ENCODE measurements around the gene C9orf152. TPM values are rescaled to one million over a fixed set of nuclear protein-coding genes. Genes with fewer than 3 reads are reported as not detected.

The C9orf152 gene
- total and polyA plus RNA-seq, 2 of the 13 experiments (the other 11 are each of a cell fraction or from before 2014, with no cell fraction given): 0.24 to 0.48 TPM

DNA sequence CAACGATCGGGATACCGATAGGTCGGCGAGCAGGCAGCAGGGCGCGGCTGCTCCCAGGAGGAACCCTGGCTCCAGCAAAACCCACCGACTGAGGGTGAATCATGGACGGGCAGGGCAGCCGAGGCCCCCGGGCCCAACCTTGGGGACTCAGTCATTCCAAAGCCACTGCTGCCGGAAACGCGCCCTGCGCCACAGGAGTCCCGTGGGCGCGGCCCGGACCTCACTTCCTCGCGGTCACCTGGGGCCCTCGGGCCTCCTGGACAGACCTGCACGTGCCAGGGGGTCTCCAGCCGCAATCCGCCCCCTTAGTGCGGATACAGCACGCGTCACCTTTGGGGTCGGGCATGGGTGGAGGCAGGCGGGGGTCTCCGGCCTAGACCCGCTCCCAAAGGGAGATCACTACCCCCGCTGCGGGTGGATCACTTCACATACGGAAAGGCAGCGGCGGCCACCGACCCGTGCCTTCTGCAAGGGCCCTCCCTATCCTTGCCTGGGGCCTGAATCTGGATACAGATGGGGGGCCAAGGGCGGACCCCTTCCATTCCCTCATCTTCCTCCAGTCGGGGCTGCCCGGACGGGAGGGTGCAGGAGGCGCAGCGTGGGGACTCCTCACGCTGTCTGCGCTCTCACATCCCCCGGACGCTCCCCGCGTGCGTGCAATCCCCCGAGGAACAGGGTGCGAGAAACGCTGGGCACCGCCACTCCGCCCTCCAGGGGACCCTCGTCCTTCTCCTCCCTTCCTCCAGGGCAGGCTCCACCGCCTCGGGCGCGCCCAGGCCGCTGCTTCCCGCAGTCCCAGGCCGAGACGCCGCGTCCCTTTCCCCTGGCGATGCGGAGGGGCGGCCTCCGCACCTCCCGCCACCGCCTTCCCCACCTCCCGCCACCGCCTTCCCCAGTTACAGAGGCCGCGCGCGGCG, 47.8 kb upstream of the C9orf152 start (continued):
- no peak for TF ChIP-seq KLF11 (CRISPR knock-in tag; IDR thresholded peaks at IDR 0.05)
- TF ChIP-seq, protein P1, sequence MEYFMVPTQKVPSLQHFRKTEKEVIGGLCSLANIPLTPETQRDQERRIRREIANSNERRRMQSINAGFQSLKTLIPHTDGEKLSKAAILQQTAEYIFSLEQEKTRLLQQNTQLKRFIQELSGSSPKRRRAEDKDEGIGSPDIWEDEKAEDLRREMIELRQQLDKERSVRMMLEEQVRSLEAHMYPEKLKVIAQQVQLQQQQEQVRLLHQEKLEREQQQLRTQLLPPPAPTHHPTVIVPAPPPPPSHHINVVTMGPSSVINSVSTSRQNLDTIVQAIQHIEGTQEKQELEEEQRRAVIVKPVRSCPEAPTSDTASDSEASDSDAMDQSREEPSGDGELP (IDR thresholded peaks at IDR 0.05; ENCODE audit: borderline replicate concordance, low read depth): peak; percentile 18; the same call in 1 of the 2 replicates
- TF ChIP-seq NCOA5 (CRISPR knock-in tag; IDR thresholded peaks at IDR 0.05): no peak
- TF ChIP-seq ETV5 (CRISPR knock-in tag; IDR thresholded peaks at IDR 0.05; ENCODE audit: borderline replicate concordance): peak; percentile 47; the same call in 1 of the 2 replicates
- peak; percentile 45 for TF ChIP-seq ZNF607 (CRISPR knock-in tag; IDR thresholded peaks at IDR 0.05; ENCODE audit: borderline replicate concordance)
- TF ChIP-seq ZBTB38 (CRISPR knock-in tag; IDR thresholded peaks at IDR 0.05): no peak
- TF ChIP-seq, protein P2, sequence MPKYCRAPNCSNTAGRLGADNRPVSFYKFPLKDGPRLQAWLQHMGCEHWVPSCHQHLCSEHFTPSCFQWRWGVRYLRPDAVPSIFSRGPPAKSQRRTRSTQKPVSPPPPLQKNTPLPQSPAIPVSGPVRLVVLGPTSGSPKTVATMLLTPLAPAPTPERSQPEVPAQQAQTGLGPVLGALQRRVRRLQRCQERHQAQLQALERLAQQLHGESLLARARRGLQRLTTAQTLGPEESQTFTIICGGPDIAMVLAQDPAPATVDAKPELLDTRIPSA (CRISPR knock-in tag; IDR thresholded peaks at IDR 0.05; ENCODE audit: borderline replicate concordance): 0 out of 2 replicates have a peak, but pooled peaks have one; percentile 73
- TF ChIP-seq GABPA (IDR thresholded peaks at IDR 0.05; ENCODE audit: low read depth, low read length): peak; percentile 56; the same call in 1 of the 2 replicates
- peak; percentile 77 for TF ChIP-seq GABPA (CRISPR knock-in tag; IDR thresholded peaks at IDR 0.05; ENCODE audit: low read depth)
- TF ChIP-seq, protein P3, sequence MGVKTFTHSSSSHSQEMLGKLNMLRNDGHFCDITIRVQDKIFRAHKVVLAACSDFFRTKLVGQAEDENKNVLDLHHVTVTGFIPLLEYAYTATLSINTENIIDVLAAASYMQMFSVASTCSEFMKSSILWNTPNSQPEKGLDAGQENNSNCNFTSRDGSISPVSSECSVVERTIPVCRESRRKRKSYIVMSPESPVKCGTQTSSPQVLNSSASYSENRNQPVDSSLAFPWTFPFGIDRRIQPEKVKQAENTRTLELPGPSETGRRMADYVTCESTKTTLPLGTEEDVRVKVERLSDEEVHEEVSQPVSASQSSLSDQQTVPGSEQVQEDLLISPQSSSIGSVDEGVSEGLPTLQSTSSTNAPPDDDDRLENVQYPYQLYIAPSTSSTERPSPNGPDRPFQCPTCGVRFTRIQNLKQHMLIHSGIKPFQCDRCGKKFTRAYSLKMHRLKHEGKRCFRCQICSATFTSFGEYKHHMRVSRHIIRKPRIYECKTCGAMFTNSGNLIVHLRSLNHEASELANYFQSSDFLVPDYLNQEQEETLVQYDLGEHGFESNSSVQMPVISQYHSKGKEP (CRISPR knock-in tag; IDR thresholded peaks at IDR 0.05): no peak
- TF ChIP-seq ZNF180 (CRISPR knock-in tag; IDR thresholded peaks at IDR 0.05; ENCODE audit: borderline replicate concordance, low read depth): no peak
- TF ChIP-seq BORCS8-MEF2B (CRISPR knock-in tag; IDR thresholded peaks at IDR 0.05): no peak
- peak; percentile 76; the same call in 1 of the 2 replicates for TF ChIP-seq ZNF264 (CRISPR knock-in tag; IDR thresholded peaks at IDR 0.05)
- no peak for TF ChIP-seq EZH2 (conservative IDR thresholded peaks at IDR 0.05; ENCODE audit: low read depth, low read length)
- TF ChIP-seq, protein P4, sequence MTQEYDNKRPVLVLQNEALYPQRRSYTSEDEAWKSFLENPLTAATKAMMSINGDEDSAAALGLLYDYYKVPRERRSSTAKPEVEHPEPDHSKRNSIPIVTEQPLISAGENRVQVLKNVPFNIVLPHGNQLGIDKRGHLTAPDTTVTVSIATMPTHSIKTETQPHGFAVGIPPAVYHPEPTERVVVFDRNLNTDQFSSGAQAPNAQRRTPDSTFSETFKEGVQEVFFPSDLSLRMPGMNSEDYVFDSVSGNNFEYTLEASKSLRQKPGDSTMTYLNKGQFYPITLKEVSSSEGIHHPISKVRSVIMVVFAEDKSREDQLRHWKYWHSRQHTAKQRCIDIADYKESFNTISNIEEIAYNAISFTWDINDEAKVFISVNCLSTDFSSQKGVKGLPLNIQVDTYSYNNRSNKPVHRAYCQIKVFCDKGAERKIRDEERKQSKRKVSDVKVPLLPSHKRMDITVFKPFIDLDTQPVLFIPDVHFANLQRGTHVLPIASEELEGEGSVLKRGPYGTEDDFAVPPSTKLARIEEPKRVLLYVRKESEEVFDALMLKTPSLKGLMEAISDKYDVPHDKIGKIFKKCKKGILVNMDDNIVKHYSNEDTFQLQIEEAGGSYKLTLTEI (CRISPR knock-in tag; conservative IDR thresholded peaks at IDR 0.05): no peak

Measured in HepG2 (cell line).